Measurements from ENCODE around the gene TMEM132C.

DNA sequence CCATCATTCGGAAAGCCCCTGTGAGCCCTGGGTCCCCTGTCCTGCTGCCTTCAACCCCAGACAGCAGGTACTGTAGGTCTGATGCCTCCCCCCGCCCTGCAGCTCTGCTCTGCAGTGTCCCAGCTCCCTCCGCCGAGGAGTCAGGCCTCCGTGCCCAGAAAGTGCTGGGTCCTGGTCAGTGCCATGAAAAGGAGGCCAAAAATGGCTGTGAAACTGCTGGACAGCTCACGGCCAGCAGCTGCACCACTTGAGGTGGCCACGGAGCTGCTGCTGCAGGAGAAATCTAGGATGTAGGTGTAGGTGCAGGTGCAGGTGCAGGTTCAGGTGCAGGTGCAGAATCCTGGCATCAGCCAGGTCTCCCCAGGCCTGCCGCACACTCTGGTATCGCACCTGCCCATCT lies 360.7 kb downstream of the TMEM132C start:
- TF ChIP-seq, protein P1, sequence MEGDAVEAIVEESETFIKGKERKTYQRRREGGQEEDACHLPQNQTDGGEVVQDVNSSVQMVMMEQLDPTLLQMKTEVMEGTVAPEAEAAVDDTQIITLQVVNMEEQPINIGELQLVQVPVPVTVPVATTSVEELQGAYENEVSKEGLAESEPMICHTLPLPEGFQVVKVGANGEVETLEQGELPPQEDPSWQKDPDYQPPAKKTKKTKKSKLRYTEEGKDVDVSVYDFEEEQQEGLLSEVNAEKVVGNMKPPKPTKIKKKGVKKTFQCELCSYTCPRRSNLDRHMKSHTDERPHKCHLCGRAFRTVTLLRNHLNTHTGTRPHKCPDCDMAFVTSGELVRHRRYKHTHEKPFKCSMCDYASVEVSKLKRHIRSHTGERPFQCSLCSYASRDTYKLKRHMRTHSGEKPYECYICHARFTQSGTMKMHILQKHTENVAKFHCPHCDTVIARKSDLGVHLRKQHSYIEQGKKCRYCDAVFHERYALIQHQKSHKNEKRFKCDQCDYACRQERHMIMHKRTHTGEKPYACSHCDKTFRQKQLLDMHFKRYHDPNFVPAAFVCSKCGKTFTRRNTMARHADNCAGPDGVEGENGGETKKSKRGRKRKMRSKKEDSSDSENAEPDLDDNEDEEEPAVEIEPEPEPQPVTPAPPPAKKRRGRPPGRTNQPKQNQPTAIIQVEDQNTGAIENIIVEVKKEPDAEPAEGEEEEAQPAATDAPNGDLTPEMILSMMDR (IDR thresholded peaks at IDR 0.05), result no peak
- no peak for TF ChIP-seq POLR2A (IDR thresholded peaks at IDR 0.05)

All from esophagus squamous epithelium (tissue), 4 donors.